Large intestine (tissue), 3 donors: ENCODE results near the gene LRRC42. TPM values are rescaled to one million over a fixed set of nuclear protein-coding genes. Genes with fewer than 3 reads are reported as not detected.
"Not testable (repeated sequence)": the region's sequence is repeated elsewhere in the genome, so short reads cannot be mapped to it uniquely, and the experiment has no call there.

Experiments
- DNase-seq, 2 donors: peaks; one replicate each; pipeline versions ENCODE4 v3.0.0 to v3.0.0-alpha.2; 2013
- H3K27ac ChIP-seq: one replicate; pipeline ENCODE4 v1.5.1; 2013; ENCODE audit warnings: low read length
- H3K27me3 ChIP-seq: 2 replicates; pipeline ENCODE4 v1.6.1; 2013; ENCODE audit warnings: low read length; ENCODE audit not compliant: control insufficient read depth, insufficient read depth
- H3K36me3 ChIP-seq: 2 replicates; pipeline ENCODE4 v1.6.1; 2013; ENCODE audit warnings: low read length; ENCODE audit not compliant: control insufficient read depth, insufficient read depth
- H3K4me1 ChIP-seq: one replicate; pipeline ENCODE4 v1.6.1; 2013; ENCODE audit warnings: low read length; ENCODE audit not compliant: control insufficient read depth, insufficient read depth
- H3K4me3 ChIP-seq: one replicate; pipeline ENCODE4 v1.5.1; 2013; ENCODE audit warnings: low read length
- H3K9me3 ChIP-seq: one replicate; pipeline ENCODE4 v1.6.1; 2013; ENCODE audit warnings: mild to moderate bottlenecking, low read depth, low read length, moderate library complexity; ENCODE audit not compliant: control insufficient read depth
- WGBS: methylation state at CpG from one replicate; pipeline ENCODE4 v1.1.5; 2013; ENCODE audit warnings: low lambda C conversion rate; ENCODE audit not compliant: insufficient coverage; 5-methylcytosine and 5-hydroxymethylcytosine counted together
- polyA plus RNA-seq: library from polyadenylated mRNA; unstranded; fragments of 120-200 nt; gene quantifications from one replicate; pipeline ENCODE4 v1.2.1, GENCODE V29; 2013

The LRRC42 gene
- polyA plus RNA-seq, 1 donor: 33.5 TPM

DNA sequence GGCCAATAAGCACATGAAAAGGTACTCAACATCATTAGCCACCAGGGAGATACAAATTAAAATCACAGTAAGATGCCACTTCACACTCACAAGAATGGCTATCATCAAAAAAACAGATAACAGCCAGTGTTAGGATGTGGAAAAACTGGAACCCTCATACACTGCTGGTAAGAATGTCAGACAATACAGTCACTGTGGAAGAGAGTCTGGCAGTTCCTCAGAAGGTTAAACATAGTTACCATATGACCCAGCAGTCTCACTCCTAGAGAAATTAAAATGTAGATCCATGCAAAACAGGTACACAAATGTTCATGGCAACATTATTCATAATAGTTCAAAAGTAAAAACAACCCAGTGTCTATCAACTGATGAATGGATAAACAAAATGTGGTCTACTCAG is 38.6 kb downstream of the LRRC42 start:
- no peak for DNase-seq
- Histone ChIP-seq H3K9me3 (no peaks in the 10 kb centered on the region), H3K4me3 (no peak overlapping the region), H3K27me3 (no peaks in the 10 kb centered on the region), H3K36me3 (no peaks in the 10 kb centered on the region), H3K4me1 (peaks cover 9% of the 10 kb centered on the region), H3K27ac (no peak overlapping the region)

DNA sequence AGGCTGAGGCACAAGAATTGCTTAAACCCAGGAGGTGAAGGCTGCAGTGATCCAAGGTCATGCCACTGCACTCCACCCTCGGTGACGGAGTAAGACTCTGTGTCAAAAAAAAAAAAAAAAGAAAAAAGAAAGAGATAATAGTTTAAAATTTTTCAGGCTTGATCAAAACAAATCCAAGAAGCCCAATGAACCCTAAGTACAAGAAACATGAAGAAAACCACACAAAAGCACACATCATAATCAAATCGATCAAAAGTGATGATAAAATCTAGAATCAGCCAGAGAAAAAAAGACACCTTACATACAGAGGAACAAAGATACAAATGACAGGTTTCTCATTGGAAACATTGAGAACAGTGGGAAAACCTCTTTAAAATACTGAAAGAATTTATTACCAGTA is 40.3 kb downstream of the LRRC42 start:
- WGBS: no CpG with 5 or more reads among the region's 3 CpGs

DNA sequence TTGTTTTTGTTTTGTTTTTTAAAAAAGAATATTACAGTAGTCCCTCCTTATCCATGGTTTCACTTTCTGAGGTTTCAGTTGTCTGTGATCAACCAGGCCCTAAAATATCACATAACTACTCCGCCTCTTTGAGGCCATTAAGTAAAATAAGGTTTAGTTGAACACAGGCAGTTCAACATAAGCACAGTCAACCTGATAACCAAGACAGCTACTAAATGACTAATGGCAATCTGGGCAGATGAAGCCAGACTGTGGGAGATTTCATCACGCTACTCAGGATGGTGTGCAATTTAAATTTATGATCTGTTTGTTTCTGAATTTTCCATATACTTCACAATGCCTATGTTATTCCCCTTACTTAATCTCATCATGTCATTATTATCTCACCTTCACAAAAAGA is 41.7 kb downstream of the LRRC42 start:
- Histone ChIP-seq H3K36me3 (no peaks in the 10 kb centered on the region), H3K27ac (no peak overlapping the region), H3K27me3 (no peaks in the 10 kb centered on the region), H3K4me1 (peaks cover 3% of the 10 kb centered on the region), H3K4me3 (no peak overlapping the region), H3K9me3 (peaks cover 6% of the 10 kb centered on the region)
- peak; percentile 31 to 62 for DNase-seq
- WGBS: 67% methylated on average over 1 of the region's 2 CpGs

More for the DNA sequence above, 40.3 kb downstream of the LRRC42 start:
- Histone ChIP-seq H3K27ac (no peak overlapping the region), H3K4me3 (no peak overlapping the region), H3K9me3 (no peaks in the 10 kb centered on the region), H3K36me3 (no peaks in the 10 kb centered on the region), H3K4me1 (peaks cover 9% of the 10 kb centered on the region), H3K27me3 (no peaks in the 10 kb centered on the region)
- DNase-seq: no peak

DNA sequence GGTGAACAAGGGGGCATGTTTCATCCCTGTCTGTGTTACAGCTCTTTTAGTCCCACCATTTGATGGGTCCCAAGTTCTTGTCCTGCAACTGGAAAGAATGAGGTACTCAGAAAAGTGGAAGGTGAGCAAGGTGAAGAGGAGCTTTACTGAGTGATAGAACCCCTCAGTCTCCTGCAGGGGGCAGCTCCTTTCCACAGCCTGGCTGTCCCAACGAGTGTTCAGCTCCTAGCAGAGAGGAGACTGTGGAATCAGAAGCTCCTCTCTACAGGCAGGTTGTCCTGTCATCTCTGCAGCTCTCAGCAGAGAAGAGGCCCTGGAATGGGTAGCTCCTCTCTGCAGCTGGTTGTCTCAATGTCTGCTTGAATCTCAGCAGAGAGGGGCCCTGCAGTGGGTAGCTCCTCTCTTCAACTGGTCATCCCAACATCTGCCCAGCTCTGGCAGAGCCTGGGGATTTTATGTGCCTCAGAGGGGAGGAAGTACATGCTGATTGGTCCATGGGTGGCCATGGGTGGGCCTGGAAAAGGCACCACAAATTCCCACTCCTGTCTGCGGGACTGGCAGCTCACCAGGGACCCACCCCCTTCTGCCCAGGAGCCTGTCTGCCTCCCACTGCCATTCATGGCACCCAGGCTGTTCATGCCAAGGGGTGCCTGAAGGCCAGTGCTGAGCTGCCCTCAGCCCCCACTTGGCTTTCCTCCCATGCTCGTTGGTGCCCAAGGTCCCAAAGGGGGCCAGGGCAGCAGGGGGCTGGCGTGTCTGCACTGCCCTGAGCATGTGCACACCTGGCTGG is 46.1 kb downstream of the LRRC42 start:
- DNase-seq: no peak
- H3K27me3 ChIP-seq: no peaks in the 10 kb centered on the region
- no CpG with 5 or more reads among the region's 4 CpGs for WGBS
- H3K9me3 ChIP-seq: peaks cover 6% of the 10 kb centered on the region
- no peak overlapping the region for H3K4me3 ChIP-seq
- H3K36me3 ChIP-seq: no peaks in the 10 kb centered on the region
- H3K4me1 ChIP-seq: no peaks in the 10 kb centered on the region
- no peak overlapping the region for H3K27ac ChIP-seq

DNA sequence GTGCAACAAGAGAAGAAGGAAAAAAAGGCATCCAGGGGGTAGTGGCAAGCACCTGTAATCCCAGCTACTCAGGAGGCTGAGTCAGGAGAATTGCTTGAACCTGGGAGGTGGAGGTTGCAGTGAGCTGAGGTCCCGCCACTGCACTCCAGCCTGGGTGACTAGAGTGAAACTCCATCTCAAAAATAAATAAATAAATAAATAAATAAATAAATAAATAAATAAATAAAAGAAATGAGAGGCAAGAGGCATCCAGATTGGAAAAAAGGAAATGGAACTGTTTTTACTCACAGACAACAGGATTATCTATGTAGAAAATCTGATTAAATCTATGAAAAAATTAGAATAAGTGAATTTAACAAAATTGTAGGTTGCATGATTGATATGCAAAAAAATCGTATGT is 48.4 kb downstream of the LRRC42 start:
- not testable (repeated sequence) for DNase-seq, H3K9me3 ChIP-seq, H3K27ac ChIP-seq, H3K27me3 ChIP-seq, H3K36me3 ChIP-seq, H3K4me1 ChIP-seq, H3K4me3 ChIP-seq
- 67% methylated on average over 1 of the region's 2 CpGs for WGBS

DNA sequence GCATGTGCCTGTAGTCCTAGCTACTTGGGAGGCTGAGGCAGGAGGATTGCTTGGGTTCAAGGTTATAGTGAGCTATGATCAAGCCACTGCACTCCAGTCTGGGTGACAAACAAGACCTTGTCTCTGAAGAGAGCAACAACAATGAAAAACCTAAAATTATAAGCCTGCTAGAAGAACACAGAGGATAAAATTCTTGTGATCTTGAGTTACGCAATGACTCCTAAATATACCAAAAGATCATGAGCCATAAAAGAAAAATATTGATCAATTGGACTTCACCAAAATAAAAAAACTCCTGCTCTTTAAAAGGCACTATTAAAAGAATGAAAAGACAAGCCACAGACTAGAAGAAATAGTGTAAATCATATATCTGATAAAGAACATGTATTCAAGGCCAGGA is 49.5 kb downstream of the LRRC42 start:
- no peak for DNase-seq
- Histone ChIP-seq H3K9me3 (peaks cover 6% of the 10 kb centered on the region), H3K4me1 (no peaks in the 10 kb centered on the region), H3K27ac (no peak overlapping the region), H3K27me3 (no peaks in the 10 kb centered on the region), H3K4me3 (no peak overlapping the region), H3K36me3 (no peaks in the 10 kb centered on the region)
- 71% methylated on average over 1 of the region's 1 CpG for WGBS

DNA sequence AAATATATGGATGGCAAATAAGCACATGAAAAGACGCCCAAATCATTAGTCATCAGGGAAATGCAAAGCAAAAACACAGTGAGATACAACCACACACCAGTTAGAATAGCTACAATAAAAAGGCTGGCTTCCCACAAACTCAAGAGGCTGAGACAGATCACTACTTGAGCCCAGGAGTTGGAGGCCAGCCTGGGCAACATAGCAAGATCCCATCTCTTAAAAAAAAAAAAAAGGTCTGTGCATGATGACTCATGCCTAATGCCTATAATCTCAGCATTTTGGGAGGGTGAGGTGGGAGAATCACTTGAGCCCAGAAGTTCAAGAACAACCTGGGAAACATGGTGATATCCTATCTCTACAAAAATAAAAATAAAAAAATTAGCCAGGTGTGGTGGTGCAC is 52.1 kb downstream of the LRRC42 start:
- no peak for DNase-seq
- Histone ChIP-seq H3K27ac (no peak overlapping the region), H3K9me3 (no peaks in the 10 kb centered on the region), H3K36me3 (no peaks in the 10 kb centered on the region), H3K4me3 (no peak overlapping the region), H3K4me1 (no peaks in the 10 kb centered on the region), H3K27me3 (no peaks in the 10 kb centered on the region)
- no CpG with 5 or more reads among the region's 1 CpG for WGBS

DNA sequence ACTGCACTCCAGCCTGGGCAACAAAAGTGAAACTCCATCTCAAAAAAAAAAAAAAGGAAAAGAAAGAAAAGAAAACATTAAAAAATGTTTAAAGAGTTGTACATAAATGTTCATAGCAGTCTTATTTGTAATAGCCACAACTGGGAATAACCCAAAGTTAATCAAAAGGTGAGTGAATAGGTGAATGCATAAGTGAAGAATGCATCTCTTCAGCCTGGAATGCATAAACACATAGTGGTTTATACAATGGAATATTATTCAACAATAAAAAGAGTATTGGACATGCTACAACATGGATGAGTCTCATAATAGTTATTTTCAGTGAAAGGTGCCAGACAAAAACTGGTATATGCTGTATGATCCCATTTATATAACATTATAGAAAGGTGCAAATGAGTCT is 53.8 kb downstream of the LRRC42 start:
- H3K4me3 ChIP-seq: no peak overlapping the region
- H3K36me3 ChIP-seq: no peaks in the 10 kb centered on the region
- no peaks in the 10 kb centered on the region for H3K27me3 ChIP-seq
- H3K27ac ChIP-seq: no peak overlapping the region
- H3K9me3 ChIP-seq: peaks cover 7% of the 10 kb centered on the region
- no peak for DNase-seq
- no peaks in the 10 kb centered on the region for H3K4me1 ChIP-seq

DNA sequence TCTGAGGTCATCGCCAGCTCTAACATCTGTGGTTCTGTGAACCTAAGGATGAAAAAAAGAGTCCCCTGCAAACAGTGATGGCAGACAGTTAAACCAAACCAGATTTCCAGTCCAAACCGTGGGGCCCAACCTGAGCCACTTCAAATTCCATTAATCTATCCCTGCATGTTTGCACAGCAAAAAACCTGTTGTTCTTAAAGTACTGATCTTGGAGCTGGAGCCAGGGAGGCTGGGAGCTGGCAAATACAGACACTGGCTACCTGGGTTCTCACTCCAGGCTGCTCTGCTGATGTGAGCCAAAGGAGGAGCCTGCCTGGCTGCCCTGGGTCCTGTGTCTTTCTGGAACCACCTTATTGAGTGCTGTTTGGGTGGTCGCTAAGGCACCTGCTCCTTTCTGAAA is 55.4 kb downstream of the LRRC42 start:
- Histone ChIP-seq H3K27me3 (no peaks in the 10 kb centered on the region), H3K9me3 (peaks cover 7% of the 10 kb centered on the region), H3K4me1 (no peaks in the 10 kb centered on the region), H3K27ac (no peak overlapping the region), H3K36me3 (no peaks in the 10 kb centered on the region), H3K4me3 (no peak overlapping the region)
- no CpG with 5 or more reads among the region's 3 CpGs for WGBS
- no peak for DNase-seq

DNA sequence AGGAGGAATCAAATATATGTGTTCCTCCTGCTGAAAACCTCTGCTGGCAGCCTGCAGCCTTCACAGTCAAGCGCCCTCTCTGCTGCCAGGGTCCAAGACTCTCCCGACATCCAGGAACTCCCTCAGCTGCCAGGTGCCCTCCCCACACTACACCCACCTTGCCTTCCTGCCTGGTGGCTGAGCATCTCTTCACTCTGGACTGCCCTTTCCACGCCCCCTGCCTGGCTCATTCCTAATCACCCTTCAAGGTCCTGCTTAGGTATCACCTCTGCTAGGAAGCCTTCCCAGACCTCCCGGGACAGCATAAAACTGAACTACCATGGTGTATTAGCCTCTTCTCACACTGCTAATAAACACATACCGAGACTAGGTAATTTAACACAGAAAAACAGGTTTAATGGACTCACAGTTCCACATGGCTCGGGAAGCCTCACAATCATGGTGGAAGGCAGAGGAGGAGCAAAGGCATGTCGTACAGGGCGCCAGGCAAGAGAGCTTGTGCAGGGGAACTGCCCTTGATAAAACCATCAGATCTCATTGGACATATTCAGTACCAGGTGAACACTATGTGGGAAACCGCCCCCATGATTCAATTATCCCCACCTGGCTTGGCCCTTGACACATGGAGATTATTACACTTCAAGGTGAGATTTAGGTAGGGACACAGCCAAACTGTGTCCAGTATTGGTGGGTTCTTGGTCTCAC is 56.5 kb downstream of the LRRC42 start:
- Histone ChIP-seq H3K36me3 (no peaks in the 10 kb centered on the region), H3K27me3 (no peaks in the 10 kb centered on the region), H3K27ac (no peak overlapping the region), H3K4me3 (no peak overlapping the region), H3K9me3 (peaks cover 7% of the 10 kb centered on the region), H3K4me1 (no peaks in the 10 kb centered on the region)
- DNase-seq: no peak
- WGBS: 100% methylated on average over 1 of the region's 9 CpGs

DNA sequence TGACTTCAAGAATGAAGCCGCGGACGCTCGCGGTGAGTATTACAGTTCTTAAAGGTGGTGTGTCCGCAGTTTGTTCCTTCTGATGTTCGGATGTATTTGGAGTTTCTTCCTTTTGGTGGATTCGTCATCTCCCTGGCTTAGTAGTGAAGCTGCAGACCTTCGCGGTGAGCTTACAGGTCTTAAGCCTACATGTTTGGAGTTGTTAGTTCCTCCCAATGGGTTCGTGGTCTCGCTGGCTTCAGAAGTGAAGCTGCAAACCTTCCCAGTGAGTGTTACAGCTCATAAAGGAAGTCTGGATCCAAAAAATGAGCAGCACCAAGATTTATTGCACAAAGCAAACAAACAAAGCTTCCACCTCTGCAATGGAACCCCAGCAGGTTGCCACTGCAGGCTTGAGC is 57.1 kb downstream of the LRRC42 start:
- Histone ChIP-seq H3K36me3 (no peaks in the 10 kb centered on the region), H3K4me3 (no peak overlapping the region), H3K27ac (no peak overlapping the region), H3K9me3 (peaks cover 7% of the 10 kb centered on the region), H3K4me1 (no peaks in the 10 kb centered on the region), H3K27me3 (no peaks in the 10 kb centered on the region)
- DNase-seq: no peak
- no CpG with 5 or more reads among the region's 12 CpGs for WGBS
